ENCODE results near the gene JTB. TPM values are rescaled to one million over a fixed set of nuclear protein-coding genes. Genes with fewer than 3 reads are reported as not detected.

JTB gene
- total RNA-seq, 2 experiments from 2014 or later: 124 to 178 TPM

GRCh38 chr1:153944005-153944826 lies 33.3 kb downstream of the JTB start:
- Histone ChIP-seq H3K9me3 (ENCODE audit: low read length) (no peaks in the 10 kb centered on the region), H4K20me1 (ENCODE audit: insufficient read depth, low read length) (no peaks in the 10 kb centered on the region), H3K4me2 (ENCODE audit: low read length) (peak overlapping the region; percentile 96), H3K79me2 (ENCODE audit: insufficient read depth, low read depth, low read length) (peaks cover 20% of the 10 kb centered on the region), H2AFZ (ENCODE audit: low read length) (no peak overlapping the region; the same call in 1 of the 2 replicates), H3K36me3 (ENCODE audit: insufficient read depth, low read length) (peaks cover 75% of the 10 kb centered on the region), H3K4me3 (ENCODE audit: low read depth, low read length, poor library complexity, severe bottlenecking) (peak overlapping the region; percentile 86), H3K4me1 (ENCODE audit: insufficient read depth, low read length, poor library complexity, severe bottlenecking) (peaks cover 35% of the 10 kb centered on the region), H3K27ac (ENCODE audit: low read depth, low read length, poor library complexity, severe bottlenecking) (peak overlapping the region; percentile 92), H3K9me2 (ENCODE audit: insufficient read depth, low read length) (no peaks in the 10 kb centered on the region)
- no peak for TF ChIP-seq EZH2phosphoT487 (IDR thresholded peaks at IDR 0.05; ENCODE audit: borderline replicate concordance, low read depth, low read length)
- no peak for TF ChIP-seq CTCF (conservative IDR thresholded peaks at IDR 0.05; ENCODE audit: low read length)
- BruUV-seq (replicated peaks): no TSS peak
- intact Hi-C loops (cut with micrococcal nuclease; ENCODE audit: unreplicated experiment): no loop called here
- CTCF ChIA-PET (ENCODE audit: unreplicated experiment): interaction anchor here (0.5 to 1.3 kb wide), 3 partner anchors 19 to 134 kb away, joined by 3 to 4 read pairs (median 4); partner anchors contain the start of genes GATAD2B and SLC39A1
- DNase-seq (ENCODE audit: low spot score): no peak
- POLR2A ChIA-PET: interaction anchor here (0.5 to 4.2 kb wide), 11 partner anchors 9 to 224 kb away, joined by 3 to 32 read pairs (median 3); partner anchors contain the start of genes CREB3L4, GATAD2B and SLC39A1

GRCh38 chr1:153942766-153943549 lies 34.5 kb downstream of the JTB start:
- Histone ChIP-seq H3K9me2 (ENCODE audit: insufficient read depth, low read length) (no peaks in the 10 kb centered on the region), H3K4me1 (ENCODE audit: insufficient read depth, low read length, poor library complexity, severe bottlenecking) (peaks cover 29% of the 10 kb centered on the region), H3K36me3 (ENCODE audit: insufficient read depth, low read length) (peaks cover 68% of the 10 kb centered on the region), H3K9me3 (ENCODE audit: low read length) (no peaks in the 10 kb centered on the region), H2AFZ (ENCODE audit: low read length) (no peak overlapping the region), H3K27ac (ENCODE audit: low read depth, low read length, poor library complexity, severe bottlenecking) (no peak overlapping the region), H3K79me2 (ENCODE audit: insufficient read depth, low read depth, low read length) (peaks cover 20% of the 10 kb centered on the region), H3K4me2 (ENCODE audit: low read length) (no peak overlapping the region), H3K4me3 (ENCODE audit: low read depth, low read length, poor library complexity, severe bottlenecking) (no peak overlapping the region), H4K20me1 (ENCODE audit: insufficient read depth, low read length) (no peaks in the 10 kb centered on the region)
- no peak for TF ChIP-seq CTCF (conservative IDR thresholded peaks at IDR 0.05; ENCODE audit: low read length)
- TF ChIP-seq EZH2phosphoT487 (IDR thresholded peaks at IDR 0.05; ENCODE audit: borderline replicate concordance, low read depth, low read length): no peak
- DNase-seq (ENCODE audit: low spot score): no peak
- no TSS peak for BruUV-seq (replicated peaks)
- ChIA-PET POLR2A (interaction anchor here (3.4 to 4.2 kb wide), 2 partner anchors 14 to 20 kb away, joined by 12 to 32 read pairs; partner anchors contain the start of gene GATAD2B), CTCF (ENCODE audit: unreplicated experiment) (no interaction called here)
- intact Hi-C loops (cut with micrococcal nuclease; ENCODE audit: unreplicated experiment): no loop called here

Data from OCI-LY7 (cell line).